ENCODE measurements around the gene DENND1A.

DENND1A gene

DNA sequence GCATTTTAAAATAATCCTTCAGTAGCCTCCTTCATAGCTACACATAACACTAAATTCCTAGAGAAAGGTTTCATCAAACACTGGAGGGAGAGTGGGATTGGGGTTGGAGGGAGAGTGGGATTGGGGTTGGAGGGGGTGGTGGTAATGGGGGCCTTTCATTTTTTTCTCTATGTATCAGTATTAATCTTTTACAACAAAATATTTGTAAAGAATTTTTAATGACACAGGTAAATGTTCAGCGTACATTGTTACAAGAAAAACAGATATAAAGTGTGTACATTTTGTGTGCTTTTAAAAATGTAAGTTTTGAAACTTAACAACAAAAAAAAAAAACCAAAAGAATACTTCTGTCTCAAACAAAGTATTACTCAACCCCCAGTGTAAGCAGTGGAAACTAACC is 266.4 kb downstream of the DENND1A start:
- no peak for TF ChIP-seq CTCF (conservative IDR thresholded peaks at IDR 0.05; ENCODE audit: control insufficient read depth, insufficient read depth, low read depth, low read length)
- no peak for DNase-seq (ENCODE audit: low read depth)
- H3K4me3 ChIP-seq (ENCODE audit: control insufficient read depth, low read depth, low read length) = no peak overlapping the region

- H3K4me3 ChIP-seq (ENCODE audit: control insufficient read depth, low read depth, low read length) = no peak overlapping the region
- no peak for TF ChIP-seq CTCF (conservative IDR thresholded peaks at IDR 0.05; ENCODE audit: control insufficient read depth, insufficient read depth, low read depth, low read length)
- DNase-seq (ENCODE audit: low read depth) = no peak
These were observed 267.7 kb downstream of the DENND1A start for GRCh38 chr9:123662057-123662776.

DNA sequence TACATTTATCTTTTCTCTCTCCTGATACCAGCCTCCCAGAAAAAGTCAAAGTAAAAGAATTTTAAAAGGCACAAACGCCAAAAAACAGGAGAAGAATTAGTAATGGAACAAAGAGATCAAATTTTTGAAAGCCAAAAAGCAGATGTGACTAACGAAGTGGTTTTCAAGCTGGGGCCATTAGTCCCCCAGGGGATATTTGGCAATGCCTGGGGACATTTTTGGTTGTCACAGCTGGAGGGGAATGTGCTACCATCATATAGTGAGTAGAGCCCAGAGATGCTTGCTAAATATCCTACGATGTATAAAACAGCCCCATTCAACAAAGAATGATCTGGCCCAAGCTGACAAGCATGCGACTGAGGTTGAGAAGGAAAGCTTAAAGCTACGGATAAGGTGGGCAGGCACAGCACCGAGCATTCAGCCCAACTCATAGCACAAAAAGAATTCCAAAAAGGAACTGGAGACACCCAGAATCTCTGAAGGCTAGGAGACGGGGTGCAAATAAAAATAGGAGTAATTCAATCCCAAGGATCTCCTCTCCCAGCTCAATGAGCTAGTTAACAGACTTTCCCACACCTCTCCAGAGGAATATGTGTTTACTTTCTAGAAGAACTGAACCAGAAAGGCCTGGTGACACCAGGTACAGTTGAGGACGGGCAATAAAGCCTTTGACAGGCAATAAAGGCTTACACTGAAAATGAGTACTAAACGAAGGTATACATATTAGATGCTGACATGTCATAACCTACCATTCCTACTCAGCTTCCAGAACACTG is 269.0 kb downstream of the DENND1A start:
- no peak overlapping the region for H3K4me3 ChIP-seq (ENCODE audit: control insufficient read depth, low read depth, low read length)
- no peak for DNase-seq (ENCODE audit: low read depth)
- no peak for TF ChIP-seq CTCF (conservative IDR thresholded peaks at IDR 0.05; ENCODE audit: control insufficient read depth, insufficient read depth, low read depth, low read length)

- DNase-seq (ENCODE audit: low read depth) = no peak
These were observed 270.6 kb downstream of the DENND1A start for GRCh38 chr9:123659358-123659757.

GRCh38 chr9:123658792-123659191 is 271.1 kb downstream of the DENND1A start:
- no peak for TF ChIP-seq CTCF (conservative IDR thresholded peaks at IDR 0.05; ENCODE audit: control insufficient read depth, insufficient read depth, low read depth, low read length)
- DNase-seq (ENCODE audit: low read depth) = no peak
- H3K4me3 ChIP-seq (ENCODE audit: control insufficient read depth, low read depth, low read length) = no peak overlapping the region

More at GRCh38 chr9:123659358-123659757, 270.6 kb downstream of the DENND1A start:
- no peak for TF ChIP-seq CTCF (conservative IDR thresholded peaks at IDR 0.05; ENCODE audit: control insufficient read depth, insufficient read depth, low read depth, low read length)
- no peak overlapping the region for H3K4me3 ChIP-seq (ENCODE audit: control insufficient read depth, low read depth, low read length)

DNA sequence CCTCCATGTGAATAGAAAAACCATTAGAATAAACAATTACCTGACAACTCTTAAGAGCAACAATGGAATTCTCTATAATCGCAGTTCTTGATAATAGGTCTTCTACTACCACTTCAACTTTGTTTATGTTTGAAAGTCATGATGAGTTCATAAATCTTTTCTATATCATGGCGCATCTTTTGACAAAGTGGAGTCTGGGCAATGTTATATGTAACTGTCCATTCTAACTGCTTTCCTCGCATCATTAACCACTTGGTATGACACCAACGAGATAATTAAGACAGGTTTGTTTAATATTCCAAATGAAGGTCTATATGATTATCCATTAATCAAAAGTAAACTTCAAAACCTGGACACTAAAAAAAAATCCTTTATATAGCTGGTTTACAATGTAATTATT is 272.0 kb downstream of the DENND1A start:
- H3K4me3 ChIP-seq (ENCODE audit: control insufficient read depth, low read depth, low read length) = no peak overlapping the region
- no peak for DNase-seq (ENCODE audit: low read depth)
- no peak for TF ChIP-seq CTCF (conservative IDR thresholded peaks at IDR 0.05; ENCODE audit: control insufficient read depth, insufficient read depth, low read depth, low read length)
